ENCODE results near the gene CSTF2. TPM values are rescaled to one million over a fixed set of nuclear protein-coding genes. Genes with fewer than 3 reads are reported as not detected.

Gene CSTF2
- total and polyA plus RNA-seq, 3 experiments from 2014 or later: 13.5 to 59.5 (median 55.6) TPM

- POLR2A ChIA-PET: no interaction called here
- H3K4me3 Mint-ChIP-seq: no peak overlapping the region
- H3K4me3 ChIP-seq (ENCODE audit: low read length): no peak overlapping the region
Observed at GRCh38 chrX:100883654-100884053, 63.5 kb downstream of the CSTF2 start.

More at GRCh38 chrX:100883654-100884053, 63.5 kb downstream of the CSTF2 start:
- H3K36me3 ChIP-seq (ENCODE audit: insufficient read depth, low read length): no peaks in the 10 kb centered on the region
- Mint-ChIP-seq H3K27ac (no peak overlapping the region), H3K4me1 (peaks cover 0 to 4% (median 0%) of the 10 kb centered on the region in 3 donors), H3K9me3 (no peaks in the 10 kb centered on the region), H3K36me3 (peaks cover 0 to 1% (median 0%) of the 10 kb centered on the region in 3 donors), H3K27me3 (peaks cover 4 to 9% of the 10 kb centered on the region in 2 donors)
- no peaks in the 10 kb centered on the region for H3K4me1 ChIP-seq (ENCODE audit: insufficient read depth, low read length)
- no peak overlapping the region for H3K27ac ChIP-seq (ENCODE audit: low read depth, low read length)
- H3K9me3 ChIP-seq (ENCODE audit: low read length): no peaks in the 10 kb centered on the region
- no peak for DNase-seq
- CTCF ChIA-PET: no interaction called here
- no peaks in the 10 kb centered on the region for H3K27me3 ChIP-seq (ENCODE audit: insufficient read depth, low read length, poor library complexity, severe bottlenecking)

Other genes starting within 250 kb of the CSTF2 start
- not detected for gene TNMD, start 235.5 kb upstream of the CSTF2 start, total RNA-seq
- not detected for gene TNMD, start 235.5 kb upstream of the CSTF2 start, polyA plus RNA-seq
- gene TSPAN6, start 183.6 kb upstream of the CSTF2 start, total RNA-seq: under 1 TPM; 0.07 to 0.33 TPM
- 1.9 TPM for gene TSPAN6, start 183.6 kb upstream of the CSTF2 start, polyA plus RNA-seq
- gene SRPX2, start 176.2 kb upstream of the CSTF2 start, total RNA-seq: not detected
- not detected for gene SRPX2, start 176.2 kb upstream of the CSTF2 start, polyA plus RNA-seq
- gene SYTL4, start 88.3 kb upstream of the CSTF2 start, total RNA-seq: not detected
- not detected for gene SYTL4, start 88.3 kb upstream of the CSTF2 start, polyA plus RNA-seq
- not detected for gene NOX1, start 54.0 kb downstream of the CSTF2 start, total RNA-seq
- not detected for gene NOX1, start 54.0 kb downstream of the CSTF2 start, polyA plus RNA-seq
- not detected for gene XKRX, start 108.5 kb downstream of the CSTF2 start, total RNA-seq
- not detected for gene XKRX, start 108.5 kb downstream of the CSTF2 start, polyA plus RNA-seq
- gene ARL13A, start 149.3 kb downstream of the CSTF2 start, total RNA-seq: not detected
- gene ARL13A, start 149.3 kb downstream of the CSTF2 start, polyA plus RNA-seq: not detected
- 10 to 100 TPM; 18.0 to 19.0 TPM for gene TRMT2B, start 231.7 kb downstream of the CSTF2 start, total RNA-seq
- 45.5 TPM for gene TRMT2B, start 231.7 kb downstream of the CSTF2 start, polyA plus RNA-seq